Stimulated activated CD4-positive, alpha-beta T cell treated with anti-CD3 and anti-CD28 coated beads, Interleukin-4, amount 100 ng/mL, for 48 hours (primary cell): Measurements from ENCODE around the gene LANCL2.
"Not testable (repeated sequence)": the region's sequence is repeated elsewhere in the genome, so short reads cannot be mapped to it uniquely, and the experiment has no call there.

Experiments used
- DNase-seq, 2 donors: peaks; one replicate each; pipeline ENCODE4 v3.0.0-alpha.2; 2020; ENCODE audit warnings: low read depth in 2 of 2

LANCL2 gene

DNA sequence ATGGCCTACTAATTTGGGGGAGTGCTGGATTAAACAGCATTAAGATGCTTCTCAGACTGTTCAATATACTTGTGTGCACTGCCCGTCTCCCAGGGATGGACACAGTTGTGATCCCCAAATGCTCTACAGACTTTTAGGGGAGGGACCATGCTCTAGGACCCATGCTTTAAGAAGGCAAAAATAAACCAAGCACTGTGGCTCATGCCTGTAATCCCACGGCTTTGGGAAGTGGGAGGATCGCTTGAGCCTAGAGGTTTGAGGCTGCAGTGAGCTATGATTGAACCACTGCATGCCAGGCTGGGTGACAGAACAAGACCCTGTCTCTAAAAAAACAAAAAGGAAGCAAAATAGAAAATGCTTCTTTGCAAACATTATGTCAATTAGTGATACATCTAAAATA, 104.6 kb downstream of the LANCL2 start:
- no peak for DNase-seq

DNA sequence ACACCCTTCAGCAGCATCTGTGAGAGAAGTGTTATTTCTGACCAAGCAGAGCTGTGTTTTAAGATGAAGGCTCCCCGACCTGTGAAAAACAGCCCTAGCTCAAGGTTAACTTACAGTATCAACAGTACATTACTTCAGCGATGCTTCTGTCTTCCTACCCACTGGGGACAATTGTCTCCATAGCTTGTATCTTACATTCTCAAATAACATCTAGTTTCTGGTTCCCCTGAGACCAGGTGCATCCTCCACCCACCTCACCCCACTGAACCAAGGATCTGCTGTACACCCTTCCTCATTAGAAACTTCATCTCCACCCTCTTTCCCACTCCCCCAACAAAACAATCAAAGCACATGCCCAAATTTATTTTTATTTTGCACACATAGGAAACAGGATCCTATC, 105.1 kb downstream of the LANCL2 start:
- no peak for DNase-seq

DNA sequence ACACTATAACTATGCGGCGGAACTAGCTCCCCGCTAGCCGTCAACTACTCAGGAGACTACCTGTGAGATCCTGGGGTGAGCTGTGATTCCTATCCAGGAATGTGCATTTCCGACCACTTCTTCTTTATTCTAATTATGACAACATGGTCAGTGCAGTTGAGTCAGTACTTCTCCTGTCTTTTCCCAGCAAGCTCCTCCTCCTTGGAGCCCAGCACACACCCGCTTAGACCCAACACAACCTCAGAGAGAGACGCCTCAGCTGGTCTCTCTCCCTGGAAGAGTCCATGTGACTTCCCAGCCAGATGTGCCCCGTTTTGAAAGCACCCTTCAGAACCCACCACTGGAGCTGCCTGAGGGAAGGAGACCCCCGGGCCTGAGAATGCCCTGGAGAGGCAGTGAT, 106.5 kb downstream of the LANCL2 start:
- not testable (repeated sequence) for DNase-seq

- not testable (repeated sequence) for DNase-seq
Measured at GRCh38 chr7:55472406-55472805, 107.3 kb downstream of the LANCL2 start.

- DNase-seq, result no peak
Measured at GRCh38 chr7:55472928-55473725, 108.0 kb downstream of the LANCL2 start.

DNA sequence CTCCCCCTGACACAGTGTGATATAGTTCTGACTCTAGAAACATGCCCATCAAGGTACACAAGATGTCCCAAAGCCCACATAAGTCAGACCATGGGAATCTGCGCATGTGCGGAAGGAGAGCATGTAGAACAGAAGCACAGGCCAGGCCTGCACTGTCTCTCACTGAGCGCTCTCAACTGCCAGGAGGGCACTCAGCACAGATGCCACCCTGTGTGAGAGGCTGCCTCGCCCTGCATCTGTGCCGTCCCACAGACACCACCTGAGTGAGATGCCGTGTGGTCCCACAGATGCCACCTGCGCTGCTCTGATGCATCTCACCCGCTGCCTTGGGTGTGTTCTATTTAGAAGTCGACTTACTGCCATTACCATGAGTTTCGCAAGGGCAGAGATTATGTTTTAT, 108.8 kb downstream of the LANCL2 start:
- no peak for DNase-seq

DNA sequence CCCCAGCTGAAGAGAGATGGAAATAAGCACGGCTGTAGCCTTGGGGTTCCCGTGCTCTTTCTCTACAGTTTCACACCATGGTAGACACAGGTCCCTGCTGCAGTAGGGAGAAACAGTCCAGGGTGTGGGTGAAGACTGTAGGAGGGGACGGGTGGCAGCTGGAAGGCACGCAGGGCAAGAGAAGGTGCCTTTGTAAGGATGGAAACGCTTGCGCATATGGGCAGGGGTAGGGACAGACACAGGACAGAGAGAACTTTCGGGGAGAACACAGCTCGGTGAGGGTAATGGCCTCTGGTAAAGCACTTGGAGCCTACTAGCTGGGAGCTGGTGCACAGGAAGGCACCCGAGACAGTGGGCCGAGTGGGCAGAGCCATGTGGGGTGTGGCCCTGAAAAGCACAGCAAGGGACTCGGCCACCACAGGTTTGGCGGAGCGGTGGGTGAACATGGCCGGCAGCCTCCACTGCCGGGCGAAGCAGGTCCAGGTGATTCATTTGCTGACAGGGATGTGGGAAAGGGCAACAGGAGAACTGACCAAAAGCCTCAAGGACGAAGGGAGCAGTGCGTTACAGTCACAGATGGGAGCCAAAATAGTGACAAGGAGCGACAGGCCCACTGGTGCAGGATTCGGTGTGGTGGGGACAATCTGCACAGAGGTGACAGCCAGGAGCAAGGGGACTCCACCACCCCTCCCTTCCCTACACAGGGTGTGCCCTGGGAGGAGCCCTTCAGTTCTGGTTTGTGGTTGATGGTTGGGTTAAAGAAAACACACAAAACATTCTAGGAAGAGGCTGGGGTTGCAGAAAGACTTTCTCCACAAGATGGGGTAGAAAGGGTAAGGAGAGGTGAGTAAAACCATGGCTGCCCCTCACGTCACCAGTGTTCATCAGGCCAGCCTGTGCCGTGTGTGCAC, 110.1 kb downstream of the LANCL2 start:
- no peak for DNase-seq

GRCh38 chr7:55475855-55476803, 111.0 kb downstream of the LANCL2 start:
- no peak for DNase-seq

- no peak for DNase-seq
Measured at GRCh38 chr7:55476852-55477780, 112.0 kb downstream of the LANCL2 start.

- DNase-seq, result no peak
Measured at GRCh38 chr7:55477781-55478374, 112.7 kb downstream of the LANCL2 start.

GRCh38 chr7:55478700-55479099, 113.6 kb downstream of the LANCL2 start:
- DNase-seq, result no peak

DNA sequence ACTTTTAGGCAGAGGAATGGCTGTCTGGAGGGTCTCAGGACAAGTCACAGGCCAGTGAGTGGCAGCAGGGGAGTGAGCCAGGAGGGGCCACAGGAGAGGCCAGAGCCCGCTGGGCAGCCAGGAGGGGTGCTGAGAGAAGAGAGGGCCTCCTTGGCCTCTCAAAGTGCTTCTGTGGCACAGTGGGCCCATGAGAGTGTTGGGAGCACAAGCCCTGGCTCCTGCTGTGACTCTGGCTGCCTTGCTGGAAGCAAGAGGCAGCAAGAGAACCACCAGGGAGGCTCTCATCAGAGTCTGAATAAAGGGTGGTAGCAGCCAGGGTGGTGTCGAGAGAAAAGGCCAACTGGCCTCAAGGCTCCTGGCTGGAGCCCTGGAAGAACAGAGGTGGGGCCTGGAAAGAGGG, 116.0 kb downstream of the LANCL2 start:
- DNase-seq, result no peak

DNA sequence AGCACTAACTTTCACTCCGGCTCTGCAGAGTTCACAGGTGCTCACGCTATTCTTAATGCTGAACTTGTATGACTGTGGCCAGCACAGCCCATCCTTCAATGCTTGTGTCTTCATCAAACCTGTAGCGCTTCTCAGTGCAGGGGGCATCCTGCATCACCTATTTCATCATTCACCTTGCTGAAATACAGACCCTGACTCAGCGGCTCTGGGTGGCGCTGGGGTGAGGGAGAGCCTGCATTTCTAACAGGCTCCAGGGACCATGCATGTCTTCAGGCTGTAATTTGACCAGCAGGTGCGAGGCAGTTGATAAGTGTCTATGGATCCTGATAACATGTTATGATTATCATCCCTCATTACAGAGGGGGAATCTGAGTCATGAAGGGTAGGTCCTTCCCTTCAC, 117.9 kb downstream of the LANCL2 start:
- DNase-seq, result no peak
